ENCODE results near the gene GATA1.

- TF ChIP-seq PATZ1 (CRISPR knock-in tag; IDR thresholded peaks at IDR 0.05; ENCODE audit: borderline replicate concordance) (no peak), ISL1 (CRISPR knock-in tag; IDR thresholded peaks at IDR 0.05) (no peak)
Measured at GRCh38 chrX:48826135-48826875, 39.9 kb downstream of the GATA1 start, which contains the start of gene ERAS.

All from SK-N-SH treated with all-trans-retinoic acid at 6 μM for 48 hours (cell line).